GM19023 (cell line): Measurements from ENCODE around the gene ART1.
"Not testable (repeated sequence)": the region's sequence is repeated elsewhere in the genome, so short reads cannot be mapped to it uniquely, and the experiment has no call there.

Experiments used
- ATAC-seq: cut with Tn5 transposase; IDR thresholded peaks from one replicate; pipeline ENCODE4 v1.9.1; 2021; ENCODE audit warnings: mild to moderate bottlenecking, moderate library complexity; ENCODE audit not compliant: unreplicated experiment

Gene ART1

GRCh38 chr11:3644817-3645235, at the start of gene ART1:
Gene ART1 (plus strand): TSS chr11:3645128. CDS start chr11:3659214, 14,086 bp downstream.
- ATAC-seq: no peak

GRCh38 chr11:3597743-3598142, 47.2 kb upstream of the ART1 start:
- not testable (repeated sequence) for ATAC-seq

GRCh38 chr11:3600201-3600600, 44.7 kb upstream of the ART1 start:
- ATAC-seq: not testable (repeated sequence)

GRCh38 chr11:3604167-3604566, 40.8 kb upstream of the ART1 start:
- no peak for ATAC-seq

- ATAC-seq: no peak
These were observed 39.7 kb upstream of the ART1 start for GRCh38 chr11:3605283-3605662.

GRCh38 chr11:3605771-3606203, 39.1 kb upstream of the ART1 start:
- no peak for ATAC-seq

- ATAC-seq: no peak
These were observed 35.3 kb upstream of the ART1 start for GRCh38 chr11:3609416-3610265.

- no peak for ATAC-seq
These were observed 34.1 kb upstream of the ART1 start for GRCh38 chr11:3610846-3611245.

GRCh38 chr11:3611976-3612678, 32.8 kb upstream of the ART1 start:
- ATAC-seq: no peak

GRCh38 chr11:3613998-3614741, 30.8 kb upstream of the ART1 start:
- ATAC-seq: peak; percentile 20

- peak; percentile 93 for ATAC-seq
These were observed 30.2 kb upstream of the ART1 start for GRCh38 chr11:3614742-3615171.

GRCh38 chr11:3615998-3616397, 28.9 kb upstream of the ART1 start:
- no peak for ATAC-seq

GRCh38 chr11:3616721-3617460, 28.0 kb upstream of the ART1 start:
- ATAC-seq: no peak

- no peak for ATAC-seq
These were observed 26.9 kb upstream of the ART1 start for GRCh38 chr11:3617990-3618389.

GRCh38 chr11:3622521-3622920, 22.4 kb upstream of the ART1 start:
- ATAC-seq: no peak

GRCh38 chr11:3623121-3623520, 21.8 kb upstream of the ART1 start:
- ATAC-seq: no peak

GRCh38 chr11:3623767-3624458, 21.0 kb upstream of the ART1 start:
- ATAC-seq: no peak

- no peak for ATAC-seq
These were observed 18.5 kb upstream of the ART1 start for GRCh38 chr11:3626250-3626960.

- ATAC-seq: no peak
These were observed 17.6 kb upstream of the ART1 start for GRCh38 chr11:3627291-3627690.
